HG03045 (cell line): Measurements from ENCODE around the gene DCAF4.

ENCODE experiments used
- ATAC-seq: cut with Tn5 transposase; IDR thresholded peaks from one replicate; pipeline ENCODE4 v1.9.1; 2021; ENCODE audit warnings: mild to moderate bottlenecking, moderate library complexity; ENCODE audit not compliant: unreplicated experiment

DCAF4 gene

DNA sequence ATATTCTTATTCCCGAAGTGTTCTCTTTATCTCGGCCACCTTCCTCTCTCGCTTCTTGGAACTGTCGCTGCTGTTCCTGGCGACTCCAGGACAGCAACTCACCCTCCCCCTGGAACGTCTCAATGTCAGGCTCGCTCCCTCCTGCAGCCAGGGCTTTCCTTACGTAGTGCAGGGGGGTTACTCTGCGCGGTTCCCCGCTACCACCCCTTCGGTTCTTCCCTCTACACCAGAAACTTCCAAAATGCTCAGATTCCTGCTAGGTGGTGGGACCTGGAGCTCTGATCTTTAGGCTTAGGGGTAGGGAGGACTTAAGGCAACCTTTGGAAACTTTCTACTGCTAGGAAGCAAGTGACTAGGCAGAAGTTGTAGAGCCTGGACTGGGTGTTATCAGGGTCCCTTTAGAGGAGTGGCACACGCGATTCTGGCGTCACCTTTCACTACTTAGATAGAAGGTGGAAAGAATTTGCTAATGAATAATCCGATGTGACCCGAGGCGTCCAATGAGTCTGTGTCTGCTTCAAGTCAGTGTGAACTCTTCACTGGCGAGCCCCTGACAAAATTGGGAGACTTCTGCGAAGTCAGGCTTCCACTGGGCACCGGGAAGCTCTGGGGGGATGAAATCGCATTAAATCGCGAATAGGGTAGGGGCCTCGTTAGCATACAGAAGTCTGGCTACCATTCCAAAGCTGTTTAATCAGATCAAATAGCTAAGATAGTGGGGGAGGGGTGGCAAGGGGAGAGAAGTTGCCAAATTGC is 31.5 kb upstream of the DCAF4 start:
- ATAC-seq = no peak

DNA sequence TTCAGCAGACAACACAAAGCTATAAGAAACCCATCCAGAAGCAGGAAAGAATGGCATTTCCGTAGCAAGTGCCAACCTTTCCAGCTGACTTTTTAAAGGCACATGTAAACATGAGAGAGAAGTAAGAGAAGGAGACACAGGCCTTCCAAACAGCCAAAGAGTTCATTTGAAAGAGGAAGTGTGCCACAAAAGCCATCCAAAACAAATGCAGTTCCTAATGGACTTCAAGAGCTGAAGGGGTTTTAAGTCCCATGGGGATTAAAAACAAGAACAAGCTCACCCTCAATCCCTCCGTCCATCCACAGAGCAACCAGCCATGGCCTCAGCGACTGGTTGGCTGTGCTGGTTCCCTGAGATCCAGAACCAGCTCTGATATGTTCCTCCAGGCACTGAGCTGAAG is 27.8 kb upstream of the DCAF4 start:
- no peak for ATAC-seq

DNA sequence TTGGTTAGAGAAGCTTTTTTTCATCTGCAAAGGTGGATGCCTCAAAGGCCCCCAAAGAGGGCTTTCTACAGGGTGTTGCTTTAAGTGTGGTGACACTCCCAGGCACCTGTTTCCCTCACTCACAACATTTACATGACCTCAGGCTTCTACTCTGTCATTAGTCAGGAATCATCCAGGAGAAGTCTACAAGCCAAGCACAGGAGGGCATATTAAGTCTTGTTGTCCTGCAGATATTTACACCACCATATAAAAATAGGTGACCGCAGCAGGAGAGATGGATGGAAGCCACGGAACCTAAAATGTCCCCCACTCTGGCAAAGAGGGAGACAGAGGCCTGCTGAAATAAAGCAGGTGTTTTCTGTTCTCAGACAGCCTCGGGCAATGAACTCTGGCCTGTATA is 24.9 kb upstream of the DCAF4 start:
- ATAC-seq = no peak

DNA sequence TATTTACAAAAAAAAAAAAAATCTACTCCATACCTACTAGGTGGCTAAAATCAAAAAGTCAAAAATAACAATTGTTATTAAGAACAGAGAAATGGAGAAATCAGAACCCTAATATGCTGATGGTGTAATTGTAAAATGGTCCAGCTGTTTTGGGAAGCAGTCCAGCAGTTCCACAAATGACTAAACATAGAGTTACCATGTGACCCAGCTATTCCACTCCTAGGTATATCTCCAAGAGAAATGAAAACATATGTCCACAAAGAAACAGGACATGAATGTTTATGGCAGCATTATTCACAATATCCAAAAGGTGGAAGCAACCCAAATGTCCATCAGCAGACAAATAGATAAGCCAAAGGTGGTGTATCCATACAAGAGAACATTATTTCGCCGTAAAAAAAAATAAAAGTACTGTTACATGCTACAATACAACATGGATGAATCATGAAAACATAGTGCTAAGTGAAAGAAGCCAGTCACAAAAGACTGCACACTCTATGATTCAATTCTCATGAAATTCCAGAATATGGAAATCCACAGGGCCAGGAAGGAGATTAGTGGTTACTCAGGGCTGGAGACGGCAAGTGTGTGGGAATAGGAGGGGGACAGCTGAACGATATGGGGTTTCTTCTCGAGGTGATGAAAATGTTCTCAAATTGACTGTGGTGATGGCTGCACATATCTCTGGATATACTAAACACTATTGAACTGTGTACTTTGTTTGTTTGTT is 23.3 kb upstream of the DCAF4 start:
- ATAC-seq = no peak

DNA sequence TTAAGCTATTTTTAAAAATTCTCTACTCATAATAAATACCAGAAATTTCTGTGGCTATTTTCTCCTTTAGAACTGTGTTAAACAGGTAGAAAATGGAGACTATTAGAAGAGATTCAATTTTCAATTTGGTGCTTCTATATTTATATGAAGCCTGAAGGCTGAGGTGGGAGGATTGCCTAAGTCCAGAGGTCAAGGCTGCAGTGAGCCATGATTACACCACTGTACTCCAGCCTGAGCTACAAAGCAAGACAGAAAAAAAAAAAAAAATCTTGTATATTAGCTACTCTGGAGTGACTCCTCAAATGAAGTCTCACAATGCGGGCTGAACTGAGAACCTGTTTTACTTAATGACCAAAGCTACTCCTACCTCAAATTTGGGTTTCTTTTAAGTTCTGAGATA is 22.5 kb upstream of the DCAF4 start:
- ATAC-seq = no peak

DNA sequence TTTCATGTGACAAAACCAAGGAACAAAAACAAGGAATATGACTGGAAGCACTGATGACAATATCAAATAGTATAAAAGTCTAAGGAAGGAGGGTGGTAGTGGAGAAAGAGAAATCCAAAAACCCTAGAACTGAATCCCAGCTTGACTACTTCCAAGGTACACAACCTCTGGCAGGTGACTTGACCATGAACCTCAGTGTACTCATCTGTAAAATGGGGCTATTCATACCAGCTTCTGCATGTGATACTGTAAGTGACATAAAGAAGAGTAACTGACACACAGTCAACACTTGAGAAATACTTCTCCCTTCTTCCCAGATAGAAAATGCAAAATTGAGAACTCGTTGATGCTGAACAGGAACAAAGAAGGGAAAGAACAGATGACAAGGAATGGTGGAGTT is 22.0 kb upstream of the DCAF4 start:
- ATAC-seq = no peak

DNA sequence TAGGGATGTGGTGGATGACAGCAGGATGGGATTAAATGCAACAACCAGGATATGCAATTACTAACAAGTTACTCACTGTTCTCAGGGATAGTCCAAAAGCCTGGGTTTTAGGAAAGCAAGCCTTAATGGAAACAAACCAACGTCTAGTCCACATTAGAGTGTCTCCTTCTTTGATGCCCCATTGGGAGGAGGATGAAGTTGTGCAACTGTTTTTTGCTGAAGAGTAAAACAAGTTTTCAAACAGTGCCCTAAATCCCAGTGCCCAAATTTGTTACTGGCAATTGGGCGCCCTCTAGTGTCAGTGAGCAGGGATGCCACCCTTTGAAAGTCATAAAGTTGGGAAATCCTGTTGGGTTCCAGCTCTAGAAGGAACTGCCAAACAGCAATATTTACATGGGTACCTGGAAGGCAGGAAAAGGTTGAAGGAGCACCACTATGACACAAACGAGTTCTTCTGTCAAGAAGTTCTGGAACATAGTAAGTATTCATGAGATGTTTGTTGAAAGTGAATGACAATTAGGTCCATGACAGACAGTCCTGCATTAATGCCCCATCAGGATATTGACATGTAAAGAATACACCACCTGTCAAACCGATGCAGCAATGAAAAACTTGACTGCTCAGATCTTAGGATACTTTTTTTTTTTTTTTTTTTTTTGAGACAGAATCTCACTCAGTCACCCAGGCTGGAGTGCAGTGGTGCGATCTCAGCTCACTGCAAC is 21.3 kb upstream of the DCAF4 start:
- ATAC-seq = no peak

DNA sequence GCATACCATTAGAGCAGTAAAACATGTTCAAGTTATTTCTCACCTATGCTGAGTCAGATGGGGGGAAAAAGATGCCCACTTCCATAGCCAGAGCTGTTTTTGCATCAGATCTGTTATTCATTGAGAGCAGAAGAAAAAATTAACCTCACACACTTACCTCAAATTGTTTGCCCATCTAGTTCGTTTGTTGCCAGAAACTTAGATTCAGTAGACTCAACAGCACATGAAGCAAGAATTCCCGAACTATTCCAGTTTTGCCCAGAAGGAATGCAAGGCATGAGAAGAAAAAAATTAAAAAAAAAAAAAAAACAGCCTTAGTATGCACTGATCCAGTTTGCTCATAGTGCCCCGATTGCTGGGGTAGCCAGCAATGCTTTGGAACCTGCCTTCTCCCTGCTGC is 19.9 kb upstream of the DCAF4 start:
- ATAC-seq = no peak

DNA sequence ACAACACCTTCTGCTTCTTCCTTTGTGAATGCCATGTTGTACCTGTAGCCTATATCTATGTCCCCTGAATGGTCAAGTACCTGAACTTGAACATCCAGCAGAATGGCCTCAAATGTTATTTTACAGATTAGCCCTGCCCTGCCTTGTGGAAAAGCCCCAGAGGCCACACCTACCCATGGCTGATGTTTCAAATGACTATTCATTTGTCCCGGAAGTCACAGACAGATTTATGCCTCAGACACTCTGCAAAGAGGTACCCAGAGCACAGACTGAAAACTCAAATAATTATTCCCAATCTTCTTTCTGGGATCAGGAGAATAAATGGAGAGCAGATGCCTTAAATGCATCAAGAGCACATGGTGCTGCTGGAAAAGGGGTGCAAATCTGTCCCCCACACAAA is 19.4 kb upstream of the DCAF4 start:
- no peak for ATAC-seq

DNA sequence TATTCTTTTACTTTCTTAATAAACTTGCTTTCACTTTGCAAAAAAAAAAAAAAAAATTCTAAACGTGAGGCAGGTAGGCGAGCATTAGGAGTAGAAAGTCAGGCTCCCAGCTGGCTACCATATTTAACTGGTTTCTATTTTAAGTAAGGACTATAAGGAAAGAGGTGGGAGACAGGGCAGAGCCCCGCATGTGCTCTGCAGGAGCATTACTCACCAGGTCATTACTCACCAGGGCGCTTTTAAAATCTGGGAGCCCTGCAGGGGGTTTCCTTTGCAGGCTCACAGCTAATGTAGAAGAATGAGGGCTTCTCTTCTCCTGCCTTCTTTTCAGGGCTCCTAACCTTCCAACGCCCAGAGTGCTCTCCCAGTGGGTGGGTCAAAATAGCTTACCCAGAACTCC is 18.4 kb upstream of the DCAF4 start:
- no peak for ATAC-seq

DNA sequence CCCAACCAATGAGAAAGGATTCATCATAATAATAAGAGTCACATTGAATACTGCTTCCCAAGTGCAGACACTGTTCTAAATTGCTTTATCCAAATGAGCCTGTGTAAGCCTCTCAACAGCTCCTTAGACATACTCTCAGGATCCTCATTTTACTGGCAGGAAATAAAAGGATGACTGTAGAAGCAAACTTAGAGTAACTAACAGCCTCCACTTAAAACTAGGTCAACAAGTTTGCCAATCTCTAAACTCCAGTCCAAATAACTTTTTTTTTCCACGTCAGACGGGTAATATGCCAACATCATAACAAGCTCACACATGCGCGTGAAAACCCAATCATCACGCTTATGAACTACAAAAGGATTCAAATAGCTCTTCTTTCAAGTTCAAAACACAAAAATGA is 17.1 kb upstream of the DCAF4 start:
- no peak for ATAC-seq

DNA sequence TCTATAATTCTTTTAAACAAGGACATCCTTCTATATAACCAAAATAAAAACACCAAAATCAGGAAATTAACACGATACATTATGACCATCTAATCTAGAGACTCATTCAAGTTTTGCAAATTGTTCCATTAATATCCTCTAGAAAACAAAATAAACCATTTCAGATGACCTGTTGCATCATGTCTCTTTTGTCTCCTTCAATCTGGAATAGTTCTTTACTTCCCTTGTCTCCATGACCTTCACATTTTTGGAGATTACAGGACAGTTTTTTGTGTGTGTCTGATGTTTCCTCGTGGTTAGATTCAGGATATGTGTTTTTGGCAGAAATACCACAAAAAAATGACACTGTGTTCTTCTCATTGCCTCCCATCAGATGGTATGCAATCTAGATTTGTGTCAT is 12.5 kb upstream of the DCAF4 start:
- no peak for ATAC-seq

DNA sequence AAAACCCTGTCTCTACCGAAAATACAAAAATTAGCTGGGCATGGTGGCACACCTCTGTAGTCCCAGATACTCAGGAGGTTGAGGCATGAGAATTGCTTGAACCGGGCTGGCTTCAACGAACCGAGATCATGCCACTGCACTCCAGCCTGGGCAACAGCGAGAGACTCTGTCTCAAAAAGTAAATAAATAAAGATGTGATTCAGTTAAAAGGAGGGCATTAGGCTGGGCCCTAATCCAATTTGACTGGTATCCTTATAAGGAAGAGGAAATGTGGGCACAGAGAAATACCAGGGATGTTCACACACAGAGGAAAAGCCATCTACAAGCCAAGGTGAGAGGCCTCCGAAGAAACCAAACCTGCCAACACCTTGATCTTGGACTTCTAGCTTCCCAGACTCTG is 10.1 kb upstream of the DCAF4 start:
- ATAC-seq = no peak

DNA sequence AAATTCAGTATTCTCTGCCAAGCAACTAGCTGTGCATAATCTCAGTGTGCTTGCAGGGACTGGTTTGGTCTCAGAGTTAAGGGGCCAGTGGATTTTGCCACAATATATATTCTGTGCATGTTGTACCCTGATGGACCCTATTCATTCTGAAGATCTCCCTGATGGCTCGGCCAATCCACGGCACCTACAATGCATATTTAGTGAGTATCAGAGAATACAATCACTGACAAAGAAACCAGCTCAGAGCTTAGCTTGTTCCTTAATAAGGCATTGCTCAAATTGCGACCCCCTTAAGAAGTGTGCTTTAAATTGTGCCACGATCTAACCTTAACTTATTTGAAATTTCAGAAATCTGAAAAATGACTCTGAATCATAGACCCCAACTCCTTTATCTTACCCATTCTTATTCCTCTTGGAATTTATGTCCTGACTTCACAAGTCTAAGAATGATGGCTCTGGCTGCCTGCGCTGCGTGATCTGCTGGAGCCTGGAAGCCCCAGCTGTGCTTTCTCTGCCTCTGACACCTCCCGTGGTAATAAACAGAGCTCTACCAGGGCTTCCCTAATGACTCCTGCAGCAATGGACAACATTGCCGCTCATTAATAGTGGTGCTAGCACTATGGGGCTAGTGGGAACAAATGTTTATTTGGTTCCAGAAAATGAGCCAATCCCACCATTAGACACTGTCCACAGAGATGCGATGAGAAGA is 9.0 kb upstream of the DCAF4 start:
- no peak for ATAC-seq

DNA sequence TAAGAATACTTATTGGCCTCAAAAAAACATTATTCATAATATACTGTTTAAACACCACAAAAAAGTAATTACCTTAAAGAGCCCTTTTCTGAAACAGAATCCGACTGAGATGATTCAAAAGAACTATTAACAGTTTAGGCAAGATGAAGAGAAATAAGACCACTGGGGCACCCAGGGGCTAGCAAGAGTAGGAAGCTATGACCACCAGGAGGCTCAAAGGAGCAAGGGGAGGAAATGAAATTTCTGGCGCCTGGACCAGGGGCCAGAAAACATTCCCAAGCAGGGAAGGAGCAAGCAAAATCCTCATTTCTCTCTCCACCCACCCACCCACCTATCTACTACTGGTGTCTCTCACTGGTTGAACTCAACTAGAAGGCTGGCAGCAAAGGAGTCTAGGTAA is 6.3 kb upstream of the DCAF4 start:
- no peak for ATAC-seq

DNA sequence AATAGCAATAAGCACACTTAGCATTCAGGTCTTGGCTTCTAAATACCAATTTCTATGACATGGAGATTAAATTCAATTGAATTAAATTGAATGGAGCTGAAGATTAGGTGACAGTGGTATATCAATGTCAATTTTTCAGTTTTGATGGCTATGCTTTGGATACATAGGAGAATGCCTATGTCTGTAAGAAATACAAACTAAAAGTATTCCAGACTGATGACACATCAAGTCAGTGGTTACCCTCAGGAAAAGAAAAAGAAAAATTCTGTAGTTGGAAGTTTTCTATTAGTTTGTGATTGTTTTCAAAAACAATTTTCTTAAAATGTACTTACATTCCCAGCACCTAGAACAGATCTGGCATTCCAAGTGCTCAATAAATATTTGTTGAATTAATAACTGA is 4.9 kb upstream of the DCAF4 start:
- no peak for ATAC-seq

DNA sequence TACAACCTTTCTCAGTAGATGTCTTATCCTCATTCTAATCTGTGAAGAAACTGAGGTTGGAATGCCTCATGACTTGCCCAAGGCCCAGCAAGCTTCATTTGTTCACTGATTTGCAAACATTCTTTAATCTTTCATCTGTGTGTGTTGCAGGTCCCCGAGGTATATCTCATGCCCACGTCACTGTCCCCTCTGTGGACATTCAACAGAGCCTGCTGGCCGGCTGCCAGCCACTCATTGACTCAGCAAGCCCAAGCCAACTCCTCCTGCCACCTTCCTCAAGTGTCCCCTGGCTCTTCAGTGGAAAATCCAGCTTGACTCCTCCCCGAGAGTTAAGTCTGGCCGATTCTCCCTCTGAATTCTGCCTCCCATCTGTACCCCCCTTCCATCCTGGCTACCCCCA is 1.9 kb upstream of the DCAF4 start:
- ATAC-seq = no peak

DNA sequence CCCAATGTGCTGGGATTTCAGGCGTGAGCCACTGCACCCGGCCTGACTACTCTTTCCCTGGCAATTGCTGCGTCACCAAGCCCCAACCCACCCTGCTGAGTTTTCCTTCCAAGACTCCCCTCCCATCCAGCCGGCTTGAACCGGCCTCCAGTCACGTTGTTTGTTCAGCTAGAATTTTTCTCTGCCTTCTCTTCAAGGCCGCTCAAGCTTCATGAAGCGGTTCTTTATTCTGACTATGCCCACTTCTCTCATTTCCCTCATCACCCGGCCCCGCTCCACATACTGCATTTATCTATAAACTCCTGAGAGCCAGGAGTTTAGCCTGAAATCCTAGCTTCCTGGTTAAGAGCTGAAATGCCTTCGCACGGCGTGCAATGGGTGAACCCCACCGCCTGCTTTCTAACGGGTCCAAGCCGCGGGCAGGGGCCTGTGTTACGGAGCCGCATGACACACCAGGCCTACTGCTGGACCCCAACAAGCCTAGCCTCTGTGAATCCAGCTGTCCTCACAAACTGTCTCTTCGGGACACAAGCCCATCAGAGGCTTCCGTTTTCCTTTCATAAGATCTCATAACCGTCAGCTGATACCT is 999 bp upstream of the DCAF4 start:
- no peak for ATAC-seq

DNA sequence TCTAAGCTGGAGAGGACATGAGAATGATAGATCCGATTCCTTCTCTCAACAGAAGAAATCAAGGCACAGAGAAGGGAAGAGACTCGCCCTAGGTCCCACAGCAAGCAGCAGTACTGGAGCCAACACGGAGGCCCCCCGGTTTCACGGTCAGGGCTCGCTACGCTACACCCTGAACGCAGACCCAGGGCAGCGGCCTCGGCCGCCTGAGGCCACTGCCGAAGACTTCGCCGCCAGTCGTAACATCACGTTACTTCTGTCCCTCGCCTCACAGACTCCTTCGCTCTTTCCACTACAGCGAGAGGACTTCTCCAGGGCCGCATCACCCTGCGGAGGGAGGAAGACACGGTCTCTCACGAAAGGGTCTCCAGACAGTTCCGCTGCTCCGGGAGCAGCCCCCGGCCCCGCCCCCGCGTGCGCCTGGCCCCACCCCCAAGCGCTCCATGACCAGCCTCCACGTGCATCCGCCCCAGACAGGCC is 411 bp upstream of the DCAF4 start:
- ATAC-seq = peak; percentile 21

DNA sequence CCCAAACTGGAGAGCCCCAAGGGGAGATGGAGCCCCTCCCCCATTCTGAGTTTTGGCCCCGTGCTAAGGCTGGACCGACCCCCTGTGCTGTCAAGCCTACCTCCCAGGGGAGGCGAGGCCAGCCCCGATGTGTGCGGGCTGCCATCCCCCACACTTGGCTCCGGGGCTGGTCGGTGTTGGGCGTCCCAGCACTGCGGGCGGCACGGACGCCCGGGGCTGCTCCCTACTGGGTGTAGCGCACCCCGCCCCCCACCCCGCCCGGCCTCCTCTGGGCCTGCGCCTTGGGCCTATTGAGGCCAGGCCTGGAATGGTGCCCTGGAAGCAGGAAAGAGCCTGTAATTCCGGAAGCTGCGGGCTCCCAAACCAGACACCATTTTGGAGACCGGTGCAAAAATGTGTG is 2.6 kb downstream of the DCAF4 start:
- no peak for ATAC-seq
